ENCODE results near the gene TSPAN4. TPM values are rescaled to one million over a fixed set of nuclear protein-coding genes. Genes with fewer than 3 reads are reported as not detected.

TSPAN4 gene
- total and polyA plus RNA-seq, 2 donors (not counting 1 experiment from before 2014, with no cell fraction given) = 102 to 191 TPM

- H4K20me1 ChIP-seq (ENCODE audit: control insufficient read depth, extremely low read depth, insufficient read depth, low read length) = peaks cover 5% of the 10 kb centered on the region
- TF ChIP-seq CTCF (conservative IDR thresholded peaks at IDR 0.05 in 1 of 2, IDR thresholded peaks at IDR 0.05 in 1 of 2; ENCODE audit: low read depth in 1 of 2, low read length in 2 of 2) = no peak
- TF ChIP-seq EZH2 (IDR thresholded peaks at IDR 0.05; ENCODE audit: low read length, missing control alignments) = no peak
- H3K27me3 ChIP-seq (ENCODE audit: control insufficient read depth, insufficient read depth, low read length) = no peaks in the 10 kb centered on the region
- H3K9ac ChIP-seq (ENCODE audit: insufficient read depth, low read length) = no peak overlapping the region
- DNase-seq (ENCODE audit: low read depth in 2 of 2) = no peak
- H3K79me2 ChIP-seq (ENCODE audit: control insufficient read depth, insufficient read depth, low read length) = peaks cover 78% of the 10 kb centered on the region
- no peak overlapping the region for H2AFZ ChIP-seq (ENCODE audit: low read length)
- no peak overlapping the region for H3K4me3 ChIP-seq (replicated peaks in 1 of 4; ENCODE audit: control extremely low read depth in 1 of 4, insufficient read depth in 1 of 4, low read depth in 3 of 4, low read length in 4 of 4)
- no peak overlapping the region for H3K27ac ChIP-seq (ENCODE audit: insufficient read depth, low read length)
- H3K4me2 ChIP-seq (ENCODE audit: extremely low read depth, insufficient read depth, low read length) = peak overlapping the region; percentile 13
- H3K9me3 ChIP-seq (ENCODE audit: control insufficient read depth, insufficient read depth, low read depth, low read length) = no peaks in the 10 kb centered on the region
- peaks cover 45% of the 10 kb centered on the region for H3K36me3 ChIP-seq (ENCODE audit: control insufficient read depth, insufficient read depth, low read length)
- peaks cover 28% of the 10 kb centered on the region for H3K4me1 ChIP-seq (ENCODE audit: control insufficient read depth, extremely low read depth, insufficient read depth, low read length)
Observed at GRCh38 chr11:837189-837989, 5.3 kb upstream of the TSPAN4 start.

GRCh38 chr11:837990-838307, 4.7 kb upstream of the TSPAN4 start:
- Histone ChIP-seq H2AFZ (ENCODE audit: low read length) (no peak overlapping the region), H4K20me1 (ENCODE audit: control insufficient read depth, extremely low read depth, insufficient read depth, low read length) (peaks cover 5% of the 10 kb centered on the region), H3K4me1 (ENCODE audit: control insufficient read depth, extremely low read depth, insufficient read depth, low read length) (peaks cover 26% of the 10 kb centered on the region), H3K36me3 (ENCODE audit: control insufficient read depth, insufficient read depth, low read length) (peaks cover 45% of the 10 kb centered on the region), H3K27me3 (ENCODE audit: control insufficient read depth, insufficient read depth, low read length) (no peaks in the 10 kb centered on the region), H3K4me2 (ENCODE audit: extremely low read depth, insufficient read depth, low read length) (peak overlapping the region; percentile 13), H3K27ac (ENCODE audit: insufficient read depth, low read length) (no peak overlapping the region), H3K4me3 (replicated peaks in 1 of 4; ENCODE audit: control extremely low read depth in 1 of 4, insufficient read depth in 1 of 4, low read depth in 3 of 4, low read length in 4 of 4) (no peak overlapping the region), H3K9ac (ENCODE audit: insufficient read depth, low read length) (no peak overlapping the region), H3K9me3 (ENCODE audit: control insufficient read depth, insufficient read depth, low read depth, low read length) (no peaks in the 10 kb centered on the region), H3K79me2 (ENCODE audit: control insufficient read depth, insufficient read depth, low read length) (peaks cover 78% of the 10 kb centered on the region)
- no peak for TF ChIP-seq CTCF (conservative IDR thresholded peaks at IDR 0.05 in 1 of 2, IDR thresholded peaks at IDR 0.05 in 1 of 2; ENCODE audit: low read depth in 1 of 2, low read length in 2 of 2)
- no peak for TF ChIP-seq EZH2 (IDR thresholded peaks at IDR 0.05; ENCODE audit: low read length, missing control alignments)
- no peak for DNase-seq (ENCODE audit: low read depth in 2 of 2)

- H3K27ac ChIP-seq (ENCODE audit: insufficient read depth, low read length) = peak overlapping the region; percentile 28
- peaks cover 26% of the 10 kb centered on the region for H3K4me1 ChIP-seq (ENCODE audit: control insufficient read depth, extremely low read depth, insufficient read depth, low read length)
- no peaks in the 10 kb centered on the region for H3K27me3 ChIP-seq (ENCODE audit: control insufficient read depth, insufficient read depth, low read length)
- H4K20me1 ChIP-seq (ENCODE audit: control insufficient read depth, extremely low read depth, insufficient read depth, low read length) = peaks cover 5% of the 10 kb centered on the region
- peaks cover 45% of the 10 kb centered on the region for H3K36me3 ChIP-seq (ENCODE audit: control insufficient read depth, insufficient read depth, low read length)
- no peaks in the 10 kb centered on the region for H3K9me3 ChIP-seq (ENCODE audit: control insufficient read depth, insufficient read depth, low read depth, low read length)
- no peak overlapping the region for H3K4me3 ChIP-seq (replicated peaks in 1 of 4; ENCODE audit: control extremely low read depth in 1 of 4, insufficient read depth in 1 of 4, low read depth in 3 of 4, low read length in 4 of 4)
- H3K9ac ChIP-seq (ENCODE audit: insufficient read depth, low read length) = no peak overlapping the region
- H3K79me2 ChIP-seq (ENCODE audit: control insufficient read depth, insufficient read depth, low read length) = peaks cover 78% of the 10 kb centered on the region
- H2AFZ ChIP-seq (ENCODE audit: low read length) = no peak overlapping the region
- no peak overlapping the region for H3K4me2 ChIP-seq (ENCODE audit: extremely low read depth, insufficient read depth, low read length)
- TF ChIP-seq EZH2 (IDR thresholded peaks at IDR 0.05; ENCODE audit: low read length, missing control alignments) (no peak), CTCF (conservative IDR thresholded peaks at IDR 0.05 in 1 of 2, IDR thresholded peaks at IDR 0.05 in 1 of 2; ENCODE audit: low read depth in 1 of 2, low read length in 2 of 2) (peak in 1 of 2 donors; percentile 18)
- no peak for DNase-seq (ENCODE audit: low read depth in 2 of 2)
Observed at GRCh38 chr11:838441-839279, 4.0 kb upstream of the TSPAN4 start.

Measured in fibroblast of lung (primary cell).